GM18499 (cell line): Measurements from ENCODE around the gene CLN5.
A peak's percentile ranks its signal among the peaks of the same experiment; 100 is the strongest.
"Not testable (repeated sequence)": the region's sequence is repeated elsewhere in the genome, so short reads cannot be mapped to it uniquely, and the experiment has no call there.

Source experiments
- ATAC-seq: cut with Tn5 transposase; IDR thresholded peaks from one replicate; pipeline ENCODE4 v1.9.1; 2021; ENCODE audit warnings: moderate number of reproducible peaks; ENCODE audit not compliant: insufficient read depth, unreplicated experiment

Gene CLN5

DNA sequence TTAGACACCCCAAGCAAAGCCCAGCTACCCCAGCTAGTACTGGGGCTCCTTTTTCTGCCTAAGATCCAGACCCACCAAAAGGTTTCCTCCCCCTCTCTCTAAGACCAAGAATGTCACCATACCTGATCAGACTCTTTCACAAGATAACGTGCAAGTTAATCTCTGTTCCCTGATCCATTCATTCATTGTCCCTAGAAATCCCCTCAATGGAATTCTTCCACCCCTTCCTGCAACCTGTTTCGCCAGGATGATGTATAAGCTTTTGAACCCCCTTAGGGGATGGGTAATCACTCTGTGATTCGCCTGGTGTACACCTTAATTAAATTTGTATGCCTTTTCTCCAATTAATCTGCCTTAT is 17.3 kb upstream of the CLN5 start:
- no peak for ATAC-seq

GRCh38 chr13:76975863-76976262 is 16.0 kb upstream of the CLN5 start:
- no peak for ATAC-seq

- no peak for ATAC-seq
These were observed 15.4 kb upstream of the CLN5 start for GRCh38 chr13:76976490-76976889.

DNA sequence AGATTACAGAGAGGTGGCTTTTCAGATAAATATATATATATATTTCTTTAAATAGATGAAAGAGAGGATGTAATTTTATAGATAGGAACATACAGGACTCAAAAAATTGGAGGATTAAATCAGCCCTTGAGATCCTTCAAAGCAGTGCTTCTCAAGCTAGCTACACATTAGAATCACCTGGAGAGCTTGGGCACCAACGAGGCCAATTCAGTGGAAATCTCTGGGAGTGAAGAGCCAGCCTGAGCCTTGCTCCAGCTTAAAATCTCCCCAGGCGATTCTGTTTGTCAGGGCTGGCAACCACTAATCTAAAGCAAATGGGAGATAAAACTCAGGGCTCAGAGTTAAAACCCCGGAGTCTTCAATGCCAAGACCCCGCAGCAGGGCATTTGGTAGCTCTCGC is 15.0 kb upstream of the CLN5 start:
- no peak for ATAC-seq

DNA sequence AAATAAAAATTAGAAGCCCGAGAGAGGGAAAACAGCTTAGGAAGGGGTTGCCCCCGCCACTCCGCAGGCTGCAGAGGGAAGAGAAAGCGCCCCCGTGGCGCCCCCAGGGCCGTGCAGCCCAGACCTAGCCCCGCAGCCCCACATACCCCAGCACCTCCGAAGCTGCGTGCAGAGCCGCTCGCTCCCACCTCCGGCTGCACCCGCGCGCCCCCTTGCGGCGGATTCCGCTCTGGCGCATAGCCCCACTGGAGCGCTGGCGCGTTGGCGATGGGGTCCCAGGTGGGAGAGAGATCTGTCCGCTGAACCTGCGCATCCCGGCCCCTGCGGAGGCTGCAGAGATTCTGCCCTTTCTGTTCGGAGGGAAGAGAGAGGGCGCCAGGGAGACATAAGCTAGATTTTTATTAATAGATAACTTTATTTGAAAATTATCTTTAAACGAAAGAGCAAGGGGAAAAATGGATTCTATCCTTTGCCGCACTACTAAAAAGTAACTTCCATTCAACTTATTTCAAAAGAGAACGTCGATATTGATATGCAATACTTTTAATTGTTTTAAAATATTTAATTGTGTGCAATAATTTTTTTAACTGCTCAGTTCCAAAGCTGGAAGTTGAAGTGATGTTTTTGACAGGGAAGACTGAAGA is 11.7 kb upstream of the CLN5 start:
- ATAC-seq: peak; percentile 89

DNA sequence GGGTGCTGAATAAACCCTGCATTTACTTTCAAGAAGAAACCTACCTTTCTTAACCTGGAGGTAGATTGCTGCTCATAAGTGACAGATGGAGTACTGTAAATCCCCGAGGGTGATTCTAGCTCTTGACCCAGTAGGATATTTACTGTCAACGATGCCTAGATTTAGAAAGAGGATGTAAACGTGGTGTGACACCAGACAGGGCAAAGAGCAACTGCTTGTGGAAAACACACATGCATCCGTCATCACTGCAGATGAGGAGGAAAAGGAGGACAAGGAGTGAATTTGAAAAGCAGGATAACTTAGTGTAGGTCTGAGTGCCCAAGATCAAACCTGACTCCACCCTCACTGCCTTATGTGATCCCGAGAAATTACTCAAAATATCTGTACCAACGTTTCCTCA is 9.8 kb upstream of the CLN5 start:
- ATAC-seq: no peak

DNA sequence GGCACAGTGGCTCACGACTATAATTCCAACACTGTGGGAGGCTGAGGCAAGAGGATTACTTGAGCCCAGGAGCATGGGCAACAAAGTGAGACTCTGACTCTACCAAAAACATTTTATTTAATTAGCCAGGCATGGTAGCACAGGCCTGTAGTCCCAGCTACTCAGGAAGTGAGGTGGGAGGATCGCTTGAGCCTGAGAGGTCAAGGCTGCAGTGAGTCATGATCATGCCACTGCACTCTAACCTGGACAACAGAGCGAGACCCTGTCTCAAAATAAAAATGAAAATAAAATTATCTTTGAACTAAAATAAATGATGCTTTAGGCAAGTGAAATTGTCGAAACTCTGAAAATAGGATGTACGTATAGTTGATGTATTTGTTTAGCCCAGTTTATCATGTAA is 8.2 kb upstream of the CLN5 start:
- no peak for ATAC-seq

DNA sequence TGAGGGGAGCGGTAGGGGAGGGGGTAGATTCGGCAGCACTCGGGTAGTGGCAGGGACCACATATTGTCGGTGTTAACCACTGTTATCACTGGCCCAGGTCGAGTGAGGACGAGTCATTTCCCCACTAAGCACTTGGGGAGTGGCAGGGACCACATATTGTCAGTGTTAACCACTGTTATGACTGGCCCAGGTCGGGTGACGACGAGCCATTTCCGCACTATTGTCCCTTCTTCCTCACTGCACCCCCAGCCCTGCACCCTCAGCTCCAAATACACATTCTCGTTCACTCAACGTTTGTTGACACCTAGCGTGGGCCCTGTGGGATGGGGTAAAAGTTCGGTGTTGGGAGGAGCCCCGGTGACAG is 467 bp upstream of the CLN5 start:
- peak; percentile 65 for ATAC-seq

GRCh38 chr13:76992548-76993001 is 694 bp downstream of the CLN5 start:
- no peak for ATAC-seq

- ATAC-seq: no peak
These were observed 1.1 kb downstream of the CLN5 start for GRCh38 chr13:76993021-76993420.

DNA sequence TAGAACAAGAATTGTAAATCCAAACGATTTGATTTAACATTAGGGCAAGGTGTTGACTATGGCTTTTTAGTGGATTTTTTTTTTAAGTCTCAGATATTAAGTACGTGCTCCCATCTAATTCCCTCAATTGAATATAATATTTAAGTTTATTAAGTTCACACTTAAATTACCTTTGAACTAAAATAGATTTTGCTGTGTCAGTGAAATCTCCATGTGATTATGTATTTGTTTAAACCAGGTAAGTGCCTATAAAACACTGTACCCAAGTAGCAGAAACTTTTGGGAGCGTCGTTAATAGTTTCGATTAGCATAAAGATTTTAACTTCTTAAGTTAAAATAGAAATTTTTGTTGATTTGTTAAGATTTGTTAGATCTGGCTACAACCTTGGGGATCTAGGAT is 1.6 kb downstream of the CLN5 start:
- ATAC-seq: no peak

DNA sequence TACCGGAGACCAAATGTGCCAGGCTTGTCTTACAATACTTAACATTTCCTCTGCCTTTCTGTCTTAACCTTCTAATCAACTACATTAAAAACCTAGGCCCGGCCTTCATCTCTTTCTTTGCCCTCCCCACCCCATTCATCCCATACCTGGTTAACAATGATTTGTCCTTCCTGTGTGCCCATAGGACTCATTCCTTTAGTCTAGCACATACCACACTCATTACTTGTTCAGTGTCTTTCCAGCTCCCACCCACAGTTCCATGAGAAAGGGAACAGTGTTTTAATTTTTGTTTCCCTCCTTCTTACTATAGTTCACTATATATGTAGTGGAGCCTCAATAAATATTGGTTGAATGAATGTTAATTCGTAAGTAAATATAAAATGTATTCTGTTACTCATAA is 2.4 kb downstream of the CLN5 start:
- no peak for ATAC-seq

- no peak for ATAC-seq
These were observed 8.6 kb downstream of the CLN5 start for GRCh38 chr13:77000475-77000874.

DNA sequence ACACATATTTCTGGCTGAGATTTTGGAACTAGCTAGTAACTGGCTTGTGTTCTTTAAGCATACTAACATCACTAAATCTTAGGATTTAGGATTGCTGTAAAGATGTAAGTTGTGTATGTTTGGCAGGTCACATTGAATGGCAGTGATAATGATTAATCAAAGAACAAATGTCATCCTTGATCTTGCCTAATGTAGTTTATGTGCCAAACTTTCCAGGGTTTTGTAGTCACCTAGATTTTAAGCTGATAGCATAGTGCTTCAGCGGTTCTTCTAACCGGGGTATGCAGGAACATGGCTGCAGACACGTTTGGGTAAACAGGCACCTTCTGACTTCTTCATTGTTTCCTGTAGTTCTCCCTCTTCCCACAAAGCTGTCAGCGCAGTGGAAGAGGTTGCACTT is 9.7 kb downstream of the CLN5 start:
- no peak for ATAC-seq

DNA sequence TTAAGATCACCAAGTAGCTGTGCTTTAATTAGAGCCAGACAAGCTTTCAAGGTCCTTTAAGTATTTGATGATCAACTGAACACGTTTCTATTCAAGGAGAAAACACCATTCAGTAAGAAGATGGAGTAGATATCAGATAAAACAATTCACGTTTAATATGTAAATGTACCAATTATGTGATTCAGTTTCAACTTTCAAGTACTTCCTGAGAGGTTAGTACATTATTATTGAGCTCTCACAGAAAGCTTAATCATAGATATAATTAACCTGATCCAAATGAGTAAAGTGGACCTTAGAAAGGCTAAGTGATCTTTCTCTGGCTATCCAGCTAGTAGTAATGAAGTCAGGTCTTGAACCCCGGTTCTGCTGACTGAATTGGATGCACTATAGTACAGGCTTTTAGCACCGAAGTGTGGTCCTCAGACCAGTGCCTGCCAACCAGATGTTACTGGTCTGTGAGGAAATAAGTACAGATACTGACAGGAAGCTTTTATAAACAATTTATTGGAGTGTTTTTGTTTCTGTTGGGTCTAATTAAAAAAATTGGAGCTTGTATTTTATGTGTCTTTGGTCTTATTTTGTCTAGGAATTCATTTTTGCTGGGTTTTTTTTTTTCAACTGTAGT is 10.2 kb downstream of the CLN5 start:
- ATAC-seq: no peak

GRCh38 chr13:77002590-77003190 is 10.8 kb downstream of the CLN5 start:
- ATAC-seq: no peak

GRCh38 chr13:77008337-77008736 is 16.5 kb downstream of the CLN5 start:
- ATAC-seq: not testable (repeated sequence)

DNA sequence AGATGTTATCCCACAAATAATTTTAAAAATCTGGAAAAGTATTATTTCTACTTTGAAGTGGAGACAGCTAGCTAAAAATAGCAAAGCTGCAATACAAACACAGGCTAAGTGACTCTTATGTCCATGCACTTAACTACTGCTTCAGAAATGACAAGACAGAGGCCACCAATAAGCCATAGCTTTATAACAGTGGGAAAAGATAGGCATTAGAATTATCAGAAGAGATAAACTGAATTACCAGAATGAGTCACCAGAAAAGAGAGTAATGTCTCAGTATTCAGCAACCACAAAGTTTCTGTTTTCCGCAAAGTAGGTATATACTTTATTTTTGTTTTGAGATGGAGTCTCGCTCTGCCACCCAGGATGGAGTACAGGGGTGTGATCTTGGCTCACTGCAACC is 17.1 kb downstream of the CLN5 start:
- ATAC-seq: peak; percentile 70

DNA sequence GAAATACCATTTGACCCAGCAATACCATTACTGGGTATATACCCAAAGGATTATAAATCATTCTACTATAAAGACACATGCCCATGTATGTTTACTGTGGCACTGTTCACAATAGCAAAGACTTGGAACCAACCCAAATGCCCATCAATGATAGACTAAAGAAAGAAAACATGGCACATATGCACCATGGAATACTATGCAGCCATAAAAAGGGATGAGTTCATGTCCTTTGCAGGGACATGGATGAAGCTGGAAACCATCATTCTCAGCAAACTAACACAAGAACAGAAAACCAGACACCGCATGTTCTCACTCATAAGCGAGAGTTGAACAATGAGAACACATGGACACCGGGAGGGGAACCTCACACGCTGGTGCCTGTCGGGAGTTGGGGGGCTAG is 17.8 kb downstream of the CLN5 start:
- ATAC-seq: not testable (repeated sequence)

- ATAC-seq: no peak
These were observed 22.1 kb downstream of the CLN5 start for GRCh38 chr13:77013853-77014542.

- no peak for ATAC-seq
These were observed 23.2 kb downstream of the CLN5 start for GRCh38 chr13:77014906-77015685.
